HG03025 (cell line): ENCODE data around the gene NCOA1.
"Not testable (repeated sequence)": the region's sequence is repeated elsewhere in the genome, so short reads cannot be mapped to it uniquely, and the experiment has no call there.

Experiments
- ATAC-seq: cut with Tn5 transposase; IDR thresholded peaks from one replicate; pipeline ENCODE4 v1.9.1; 2021; ENCODE audit warnings: mild to moderate bottlenecking, moderate library complexity; ENCODE audit not compliant: unreplicated experiment, low FRiP score

NCOA1 gene

GRCh38 chr2:24569565-24569964 is 78.5 kb downstream of the NCOA1 start:
- not testable (repeated sequence) for ATAC-seq

- ATAC-seq, result no peak
These were observed 79.2 kb downstream of the NCOA1 start for GRCh38 chr2:24570225-24570624.

- ATAC-seq, result no peak
These were observed 80.9 kb downstream of the NCOA1 start for GRCh38 chr2:24571828-24572442.

- no peak for ATAC-seq
These were observed 85.1 kb downstream of the NCOA1 start for GRCh38 chr2:24576146-24576545.

- ATAC-seq, result no peak
These were observed 85.6 kb downstream of the NCOA1 start for GRCh38 chr2:24576617-24577016.

GRCh38 chr2:24577481-24577880 is 86.4 kb downstream of the NCOA1 start:
- ATAC-seq, result no peak

GRCh38 chr2:24579053-24579803 is 88.2 kb downstream of the NCOA1 start:
- no peak for ATAC-seq

GRCh38 chr2:24580561-24580960 is 89.5 kb downstream of the NCOA1 start:
- no peak for ATAC-seq

GRCh38 chr2:24581971-24582370 is 90.9 kb downstream of the NCOA1 start:
- not testable (repeated sequence) for ATAC-seq

- ATAC-seq, result no peak
These were observed 95.9 kb downstream of the NCOA1 start for GRCh38 chr2:24586955-24587354.

GRCh38 chr2:24588294-24588693 is 97.2 kb downstream of the NCOA1 start:
- ATAC-seq, result no peak

- ATAC-seq, result no peak
These were observed 101.5 kb downstream of the NCOA1 start for GRCh38 chr2:24592441-24593100.

- no peak for ATAC-seq
These were observed 103.2 kb downstream of the NCOA1 start for GRCh38 chr2:24594283-24594682.

- no peak for ATAC-seq
These were observed 106.3 kb downstream of the NCOA1 start for GRCh38 chr2:24597181-24597870.

- ATAC-seq, result not testable (repeated sequence)
These were observed 109.1 kb downstream of the NCOA1 start for GRCh38 chr2:24600140-24600539.

GRCh38 chr2:24611631-24612030 is 120.6 kb downstream of the NCOA1 start:
- no peak for ATAC-seq

GRCh38 chr2:24613154-24613814 is 122.2 kb downstream of the NCOA1 start:
- no peak for ATAC-seq

GRCh38 chr2:24616616-24617015 is 125.6 kb downstream of the NCOA1 start:
- no peak for ATAC-seq

GRCh38 chr2:24617424-24617823 is 126.4 kb downstream of the NCOA1 start:
- ATAC-seq, result no peak

- ATAC-seq, result no peak
These were observed 127.1 kb downstream of the NCOA1 start for GRCh38 chr2:24618144-24618543.

- no peak for ATAC-seq
These were observed 127.6 kb downstream of the NCOA1 start for GRCh38 chr2:24618680-24619079.
